Measurements from ENCODE around the gene KAT6B. TPM values are rescaled to one million over a fixed set of nuclear protein-coding genes. Genes with fewer than 3 reads are reported as not detected.

KAT6B gene
- 21.8 and 22.7 TPM in 2 replicates for total RNA-seq

DNA sequence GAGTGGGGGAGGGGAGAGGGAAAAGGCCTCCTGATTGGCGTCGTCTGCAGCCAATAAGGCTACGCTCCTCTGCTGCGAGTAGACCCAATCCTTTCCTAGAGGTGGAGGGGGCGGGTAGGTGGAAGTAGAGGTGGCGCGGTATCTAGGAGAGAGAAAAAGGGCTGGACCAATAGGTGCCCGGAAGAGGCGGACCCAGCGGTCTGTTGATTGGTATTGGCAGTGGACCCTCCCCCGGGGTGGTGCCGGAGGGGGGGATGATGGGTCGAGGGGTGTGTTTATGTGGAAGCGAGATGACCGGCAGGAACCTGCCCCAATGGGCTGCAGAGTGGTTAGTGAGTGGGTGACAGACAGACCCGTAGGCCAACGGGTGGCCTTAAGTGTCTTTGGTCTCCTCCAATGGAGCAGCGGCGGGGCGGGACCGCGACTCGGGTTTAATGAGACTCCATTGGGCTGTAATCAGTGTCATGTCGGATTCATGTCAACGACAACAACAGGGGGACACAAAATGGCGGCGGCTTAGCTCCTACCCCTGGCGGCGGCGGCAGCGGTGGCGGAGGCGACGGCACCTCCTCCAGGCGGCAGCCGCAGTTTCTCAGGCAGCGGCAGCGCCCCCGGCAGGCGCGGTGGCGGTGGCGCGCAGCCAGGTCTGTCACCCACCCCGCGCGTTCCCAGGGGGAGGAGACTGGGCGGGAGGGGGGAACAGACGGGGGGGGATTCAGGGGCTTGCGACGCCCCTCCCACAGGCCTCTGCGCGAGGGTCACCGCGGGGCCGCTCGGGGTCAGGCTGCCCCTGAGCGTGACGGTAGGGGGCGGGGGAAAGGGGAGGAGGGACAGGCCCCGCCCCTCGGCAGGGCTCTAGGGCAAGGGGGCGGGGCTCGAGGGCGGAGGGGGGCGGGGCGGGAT is at the start of gene KAT6B:
KAT6B (plus strand) TSS at position 459 of the 903 bp plus-strand sequence. CDS start 16,258 bp downstream, outside the sequence.

